NCI-H2227 (cell line): ENCODE data around the gene TFB1M.
"Not testable (repeated sequence)": the region's sequence is repeated elsewhere in the genome, so short reads cannot be mapped to it uniquely, and the experiment has no call there.

ENCODE experiments used
- DNase-seq: peaks from one replicate; lab custom pipeline; 2025; ENCODE audit not compliant: unreplicated experiment; lab: John Stamatoyannopoulos, UW

The TFB1M gene

DNA sequence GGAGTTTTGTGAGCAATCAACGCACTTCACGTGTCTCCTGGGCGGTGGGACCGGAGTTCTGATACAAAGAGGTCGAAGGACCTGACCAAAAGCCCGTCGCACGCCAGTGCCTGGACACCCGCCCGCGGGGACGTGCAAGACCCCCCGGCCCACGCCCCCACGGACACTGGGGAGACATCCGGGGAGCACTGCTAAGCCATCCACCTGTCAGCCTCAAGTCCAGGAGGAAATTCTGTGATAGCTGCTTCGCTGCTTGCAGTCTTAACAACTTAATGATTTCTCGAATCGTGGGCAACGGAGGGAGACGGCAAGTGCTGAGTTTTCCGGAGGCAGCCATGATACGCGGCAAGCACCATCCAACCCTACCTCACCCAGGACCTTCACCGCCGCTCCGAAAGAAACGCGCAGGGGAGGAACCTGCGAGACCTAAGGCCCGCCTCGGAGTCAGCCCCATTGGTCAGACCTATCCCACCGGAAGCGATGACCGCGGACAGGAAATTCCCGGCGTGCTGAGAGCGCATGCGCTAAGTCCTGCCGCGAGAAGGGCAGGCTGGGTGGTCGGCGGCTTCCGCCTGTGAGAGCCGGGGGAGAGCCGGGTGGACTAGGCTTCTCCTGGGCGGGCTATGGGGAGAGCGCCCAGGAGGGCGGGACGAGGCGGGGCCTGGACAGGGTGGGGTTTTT is at the start of gene TFB1M:
TFB1M (minus strand) TSS at position 393 of the 681 bp plus-strand sequence; CDS start at position 337, 56 bp downstream.
- peak; percentile 98 for DNase-seq

DNA sequence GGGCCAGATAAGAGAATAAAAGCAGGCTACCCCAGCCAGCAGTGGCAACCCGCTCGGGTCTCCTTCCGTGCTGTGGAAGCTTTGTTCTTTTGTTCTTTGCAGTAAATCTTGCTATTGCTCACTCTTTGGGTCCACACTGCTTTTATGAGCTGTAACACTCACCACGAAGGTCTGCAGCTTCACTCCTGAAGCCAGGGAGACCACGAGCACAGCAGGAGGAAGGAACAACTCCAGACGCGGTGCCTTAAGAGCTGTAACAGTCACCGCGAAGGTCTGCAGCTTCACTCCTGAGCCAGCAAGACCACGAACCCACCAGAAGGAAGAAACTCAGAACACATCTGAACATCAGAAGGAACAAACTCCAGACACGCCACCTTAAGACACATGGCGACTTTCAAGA is 49.7 kb upstream of the TFB1M start:
- not testable (repeated sequence) for DNase-seq

DNA sequence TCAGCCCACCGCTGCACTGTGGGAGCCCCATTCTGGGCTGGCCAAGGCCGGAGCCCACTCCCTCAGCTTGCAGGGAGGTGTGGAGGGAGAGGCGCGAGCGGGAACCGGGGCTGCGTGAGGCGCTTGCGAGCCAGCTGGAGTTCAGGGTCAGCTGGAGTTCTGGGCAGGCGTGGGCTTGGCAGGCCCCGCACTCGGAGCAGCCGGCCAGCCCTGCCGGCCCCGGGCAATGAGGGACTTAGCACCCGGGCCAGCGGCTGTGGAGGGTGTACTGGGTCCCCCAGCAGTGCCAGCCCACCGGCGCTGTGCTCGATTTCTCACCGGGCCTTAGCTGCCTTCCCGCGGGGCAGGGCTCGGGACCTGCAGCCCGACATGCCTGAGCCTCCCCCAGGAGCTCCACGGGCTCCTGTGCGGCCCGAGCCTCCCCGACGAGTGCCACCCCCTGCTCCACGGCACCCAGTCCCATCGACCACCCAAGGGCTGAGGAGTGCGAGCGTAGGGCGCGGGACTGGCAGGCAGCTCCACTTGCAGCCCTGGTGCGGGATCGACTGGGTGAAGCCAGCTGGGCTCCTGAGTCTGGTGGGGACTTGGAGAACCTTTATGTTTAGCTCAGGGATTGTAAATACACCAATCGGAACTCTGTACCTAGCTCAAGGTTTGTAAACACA is 48.8 kb upstream of the TFB1M start:
- not testable (repeated sequence) for DNase-seq

DNA sequence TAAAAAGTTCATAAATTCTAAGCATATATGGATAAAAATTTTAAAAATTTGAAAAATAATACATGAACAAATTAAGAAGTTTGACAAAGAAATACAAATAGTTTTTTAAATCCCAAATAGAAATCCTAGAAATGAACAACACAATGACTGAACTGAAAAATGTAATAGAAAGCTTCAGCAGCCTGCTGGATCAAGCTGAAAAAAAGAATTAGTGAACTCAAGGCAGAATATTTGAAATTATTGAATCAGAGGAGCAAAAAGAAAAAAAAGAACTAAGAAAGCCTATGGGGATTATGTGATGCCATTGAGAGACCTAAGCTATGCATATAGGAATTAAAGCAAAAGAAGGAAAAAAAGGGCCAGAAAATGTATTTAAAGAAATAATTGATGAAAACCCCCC is 39.9 kb upstream of the TFB1M start:
- DNase-seq = no peak

DNA sequence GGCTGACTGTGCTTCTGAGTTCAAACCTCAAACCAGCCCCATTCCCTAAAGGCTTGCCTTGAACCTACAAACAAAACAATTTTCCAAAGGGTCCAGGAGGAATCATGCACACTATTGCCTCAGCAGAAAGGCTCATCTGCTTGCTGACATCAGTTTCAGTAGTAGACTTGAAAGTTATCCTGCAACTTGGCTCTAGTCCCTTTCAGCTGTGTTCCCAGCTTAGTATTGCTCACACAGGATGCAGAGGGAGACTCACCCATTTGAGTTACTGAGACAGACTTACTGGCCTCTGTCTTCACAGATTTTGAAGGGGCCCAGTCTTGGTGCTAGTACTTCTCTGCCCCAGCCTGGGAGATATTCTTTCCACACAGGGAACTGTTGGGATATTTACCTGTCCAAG is 38.5 kb upstream of the TFB1M start:
- DNase-seq = no peak

DNA sequence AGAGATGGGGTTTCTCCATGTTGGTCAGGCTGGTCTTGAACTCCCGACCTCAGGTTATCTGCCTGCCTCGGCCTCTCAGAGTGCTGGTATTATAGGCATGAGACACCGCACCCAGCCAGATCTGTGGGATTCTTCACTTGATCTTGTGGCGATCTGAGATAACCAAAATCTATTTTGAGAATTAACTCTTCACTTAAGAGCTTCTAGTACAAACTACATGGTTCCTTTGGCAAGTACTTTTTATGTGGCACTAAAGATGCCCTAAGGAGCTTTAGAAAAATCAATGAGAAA is 37.8 kb upstream of the TFB1M start:
- no peak for DNase-seq

DNA sequence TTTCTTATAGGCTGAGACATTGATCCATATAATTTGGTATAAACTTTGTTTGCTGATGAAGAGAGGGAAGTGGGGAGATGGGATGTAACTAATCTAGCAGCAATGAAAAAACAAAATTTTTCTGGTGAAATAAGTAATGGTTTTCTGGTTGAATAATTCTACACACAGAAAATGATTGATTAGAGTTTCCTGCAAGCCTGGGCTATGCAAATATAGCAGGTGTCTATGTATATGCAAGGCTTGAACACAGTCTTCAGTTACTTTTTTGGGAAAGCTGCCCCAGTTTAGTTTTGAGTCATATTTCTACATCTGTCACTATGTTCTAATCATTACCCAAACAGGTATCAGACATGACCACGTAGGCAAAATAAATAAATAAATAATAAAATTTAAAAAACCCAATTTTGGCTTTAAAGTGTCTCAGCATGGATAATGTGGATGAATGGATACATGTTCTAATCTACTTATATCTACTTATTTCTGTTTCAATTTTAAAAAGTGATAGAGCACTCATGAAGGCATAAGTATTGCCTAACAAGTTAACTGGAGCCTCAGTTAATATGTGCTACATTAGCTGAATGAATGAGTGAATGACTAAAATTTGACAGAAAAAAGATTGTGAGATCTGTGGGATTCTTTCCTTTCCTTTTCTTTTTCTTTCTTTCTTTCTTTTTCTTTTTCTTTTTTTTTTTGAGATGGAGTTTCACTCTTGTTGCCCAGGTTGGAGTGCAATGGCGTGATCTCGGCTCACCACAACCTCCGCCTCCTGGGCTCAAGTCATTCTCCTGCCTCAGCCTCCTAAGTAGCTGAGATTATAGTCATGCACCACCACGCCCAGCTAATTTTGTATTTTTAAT is 37.2 kb upstream of the TFB1M start:
- DNase-seq = no peak

DNA sequence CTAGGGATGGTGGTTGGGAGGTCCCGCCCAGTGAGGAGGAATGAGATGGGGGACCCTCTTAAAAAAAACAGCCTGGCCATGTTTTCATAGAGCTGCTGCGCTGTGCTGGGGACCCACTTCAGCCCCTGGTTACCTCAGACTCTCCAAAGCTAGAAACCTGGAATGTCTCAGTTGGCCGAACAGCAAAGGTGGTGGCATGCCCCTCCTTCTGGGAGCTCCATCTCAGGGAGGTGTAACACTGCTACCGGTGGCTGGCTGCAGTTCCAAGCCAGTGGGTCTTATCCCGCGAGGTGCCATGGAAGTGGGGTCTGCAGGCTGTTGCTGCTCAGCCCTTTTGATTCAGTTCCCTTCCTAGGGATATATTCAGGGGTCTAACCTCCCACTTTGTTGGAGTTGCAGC is 35.7 kb upstream of the TFB1M start:
- no peak for DNase-seq

DNA sequence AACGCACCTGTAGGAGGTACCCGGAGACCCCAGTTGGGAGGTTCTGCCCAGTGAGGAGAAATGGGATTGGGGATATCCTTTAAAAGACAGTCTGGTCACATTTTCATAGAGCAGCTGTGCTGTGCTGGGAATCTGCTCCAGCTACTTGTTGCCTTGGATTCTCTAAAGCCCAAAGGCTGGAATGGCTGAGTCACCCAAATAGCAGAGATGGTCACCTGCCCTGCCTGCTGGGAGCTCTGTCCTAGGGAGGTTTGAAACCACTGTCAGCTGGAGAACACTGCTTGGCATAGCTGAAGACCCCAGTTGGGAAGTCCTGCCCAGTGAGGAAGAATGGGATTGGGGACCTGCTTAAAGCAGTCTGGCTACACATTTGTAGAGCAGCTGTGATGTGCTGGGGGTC is 34.8 kb upstream of the TFB1M start:
- DNase-seq = no peak

DNA sequence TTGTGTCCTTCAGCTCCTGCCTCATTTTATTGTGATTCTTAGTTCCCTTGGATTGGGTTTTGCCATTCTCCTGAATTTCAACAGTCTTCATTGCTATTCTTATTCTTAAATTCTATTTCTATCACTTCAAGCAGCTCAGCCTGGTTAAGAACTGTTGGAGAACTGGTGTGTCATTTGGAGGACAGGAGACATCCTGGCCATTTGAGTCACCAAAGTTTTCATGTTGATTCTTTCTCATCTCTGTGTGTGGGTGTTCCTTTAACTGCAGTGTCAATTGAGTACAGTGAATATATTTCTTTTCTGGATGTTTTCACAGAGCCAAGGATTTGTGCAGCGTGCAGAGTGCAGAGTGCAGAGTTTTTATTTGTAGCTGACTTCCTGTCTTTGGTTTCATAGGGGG is 33.5 kb upstream of the TFB1M start:
- no peak for DNase-seq

DNA sequence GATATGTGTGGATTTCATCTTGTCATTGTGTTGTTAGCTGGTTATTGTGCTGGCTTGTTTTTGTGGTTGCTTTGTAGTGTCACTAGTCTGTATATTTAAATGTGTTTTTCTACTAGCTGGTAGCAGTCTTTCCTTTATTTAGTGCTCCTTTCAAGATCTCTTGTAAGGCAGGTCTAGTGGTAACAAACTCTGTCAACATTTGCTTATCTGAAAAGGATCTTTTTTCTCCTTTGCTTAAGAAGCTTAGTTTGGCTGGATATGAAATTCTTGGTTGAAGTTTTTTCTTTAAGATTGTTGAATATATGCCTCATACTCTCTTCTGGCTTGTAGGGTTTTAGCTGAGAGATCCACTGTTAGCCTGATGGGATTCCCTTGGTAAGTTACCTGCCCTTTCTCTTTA is 32.7 kb upstream of the TFB1M start:
- no peak for DNase-seq

DNA sequence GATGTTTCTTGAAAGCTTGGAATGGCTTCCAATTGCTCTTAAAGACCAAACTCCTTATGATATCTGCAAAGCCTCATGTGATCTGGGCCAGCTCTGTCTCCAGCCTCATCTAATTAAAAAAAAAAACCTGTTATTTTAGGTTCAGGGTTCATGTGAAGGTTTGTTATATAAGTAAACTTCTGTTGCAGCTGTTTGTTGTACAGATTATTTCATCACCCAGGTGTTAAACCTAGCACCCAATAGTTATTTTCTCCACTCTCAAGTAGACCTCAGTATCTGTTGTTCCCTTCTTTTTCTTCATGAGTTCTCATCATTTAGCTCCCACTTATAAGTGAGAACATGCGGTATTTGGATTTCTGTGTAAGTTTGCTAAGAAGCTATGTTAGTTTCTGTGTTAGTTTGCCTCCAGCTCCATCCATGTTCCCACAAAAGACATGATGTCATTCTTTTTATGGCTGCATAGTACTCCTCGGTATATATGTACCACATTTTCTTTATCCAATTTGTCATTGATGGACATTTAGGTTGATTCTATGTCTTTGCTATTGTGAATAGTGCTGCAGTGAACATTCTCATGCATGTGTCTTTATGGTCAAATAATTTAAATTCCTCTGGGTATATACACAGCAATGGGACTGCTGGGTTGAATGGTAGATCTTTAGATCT is 30.2 kb upstream of the TFB1M start:
- no peak for DNase-seq

DNA sequence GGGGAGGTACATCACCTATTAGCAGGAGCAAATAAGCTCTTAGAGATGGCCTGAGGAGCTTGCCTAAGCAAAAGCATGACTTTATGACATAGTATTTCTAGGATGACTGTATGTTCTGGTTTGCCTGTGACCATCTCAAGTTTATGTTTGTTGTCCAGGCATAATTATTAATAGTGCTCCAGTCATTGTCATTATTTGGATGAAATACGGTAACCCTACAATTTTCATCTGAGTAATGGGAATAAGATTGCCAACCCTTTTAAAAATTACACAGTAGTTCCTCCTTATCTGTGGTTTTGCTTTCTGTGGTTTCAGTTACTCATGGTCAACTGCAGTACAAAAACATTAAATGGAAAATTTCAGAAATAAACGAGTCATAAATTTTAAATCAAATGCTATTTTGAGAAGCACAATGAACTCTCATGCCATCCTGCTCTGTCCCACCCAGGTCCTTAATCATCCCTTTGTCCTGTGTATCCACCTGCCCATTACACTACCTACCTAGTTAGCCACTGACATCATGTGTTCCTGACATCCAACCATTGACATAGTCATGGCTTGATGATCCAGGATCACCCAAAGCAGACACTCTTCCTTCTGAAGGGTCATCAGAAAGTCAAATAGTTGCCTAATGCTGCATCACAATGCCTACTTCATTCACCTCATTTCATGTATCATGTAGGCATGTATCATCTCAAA is 27.0 kb upstream of the TFB1M start:
- no peak for DNase-seq

DNA sequence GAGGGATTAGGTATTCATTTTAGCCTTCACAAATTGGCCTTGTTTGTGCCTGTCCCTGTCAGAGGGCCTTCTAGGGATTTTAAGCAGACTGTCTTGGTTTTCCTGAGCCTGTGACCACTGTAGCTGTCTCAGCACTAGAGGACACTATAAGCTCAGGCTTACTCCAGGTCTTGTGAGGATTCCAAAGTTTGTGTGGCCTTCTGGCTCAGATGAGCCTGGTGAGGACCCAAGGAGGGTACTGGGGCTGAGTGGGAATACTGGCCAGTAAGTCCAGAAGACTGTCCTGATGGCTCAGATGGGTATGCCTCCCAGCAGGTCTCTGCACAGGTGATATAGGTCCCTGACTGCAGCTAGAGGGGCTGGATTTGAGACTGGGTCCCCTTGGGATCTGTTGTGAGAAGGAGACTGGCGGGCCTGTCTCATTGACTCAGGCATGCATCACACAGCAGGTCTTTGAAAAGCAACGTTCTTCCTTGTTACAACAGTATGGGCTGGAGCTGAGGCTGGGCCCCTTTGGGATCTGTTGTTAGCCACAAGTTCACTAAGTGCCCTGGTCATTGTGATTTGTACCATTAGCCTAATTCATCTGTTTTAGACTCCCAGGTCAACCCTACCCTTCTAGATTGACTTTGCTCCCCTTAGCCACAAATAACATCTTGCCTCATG is 26.3 kb upstream of the TFB1M start:
- no peak for DNase-seq

DNA sequence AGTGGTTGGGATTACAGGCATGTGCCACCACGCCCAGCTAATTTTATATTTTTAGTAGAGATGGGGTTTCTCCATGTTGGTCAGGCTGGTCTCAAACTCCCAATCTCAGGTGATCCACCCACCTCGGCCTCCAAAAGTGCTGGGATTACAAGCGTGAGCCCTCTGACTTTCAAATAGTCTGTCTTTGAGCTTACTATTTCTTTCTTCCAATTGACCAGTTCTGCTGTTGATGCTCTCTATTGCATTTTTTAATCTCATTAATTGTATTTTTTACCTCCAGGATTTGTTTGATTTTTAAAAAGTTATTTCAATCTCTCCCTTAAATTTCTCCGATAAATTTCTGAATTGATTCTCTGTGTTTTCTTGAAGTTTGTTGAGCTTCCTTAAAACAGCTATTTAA is 25.6 kb upstream of the TFB1M start:
- not testable (repeated sequence) for DNase-seq

DNA sequence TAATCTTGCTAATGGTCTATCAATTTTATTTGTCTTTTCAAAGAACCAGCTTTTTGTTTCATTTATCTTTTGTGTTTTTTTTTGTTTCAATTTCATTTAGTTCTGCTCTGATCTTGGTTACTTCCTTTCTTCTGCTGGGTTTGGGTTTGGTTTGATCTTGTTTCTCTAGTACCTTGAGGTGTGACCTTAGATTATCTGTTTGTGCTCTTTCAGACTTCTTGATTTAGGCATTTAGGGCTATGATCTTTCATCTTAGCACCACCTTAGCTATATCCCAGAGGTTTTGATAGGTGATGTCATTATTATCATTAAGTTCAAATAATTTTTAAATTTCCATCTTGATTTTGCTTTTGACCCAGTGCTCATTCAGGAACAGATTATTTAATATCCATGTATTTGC is 24.0 kb upstream of the TFB1M start:
- DNase-seq = not testable (repeated sequence)

DNA sequence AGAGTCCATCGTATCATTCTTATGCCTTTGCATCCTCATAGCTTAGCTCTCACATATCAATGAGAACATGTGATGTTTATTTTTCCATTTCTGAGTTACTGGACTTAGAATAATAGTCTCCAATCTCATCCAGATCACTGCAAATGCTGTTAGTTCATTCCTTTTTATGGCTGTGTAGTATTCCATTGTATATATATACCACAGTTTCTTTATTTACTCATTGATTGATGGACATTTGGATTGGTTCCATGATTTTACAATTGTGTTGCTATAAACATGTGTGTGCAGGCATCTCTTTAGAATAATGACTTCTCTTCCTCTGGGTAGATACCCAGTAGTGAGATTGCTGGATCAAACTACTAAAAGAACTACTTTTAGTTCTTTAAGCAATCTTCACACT is 21.0 kb upstream of the TFB1M start:
- no peak for DNase-seq

DNA sequence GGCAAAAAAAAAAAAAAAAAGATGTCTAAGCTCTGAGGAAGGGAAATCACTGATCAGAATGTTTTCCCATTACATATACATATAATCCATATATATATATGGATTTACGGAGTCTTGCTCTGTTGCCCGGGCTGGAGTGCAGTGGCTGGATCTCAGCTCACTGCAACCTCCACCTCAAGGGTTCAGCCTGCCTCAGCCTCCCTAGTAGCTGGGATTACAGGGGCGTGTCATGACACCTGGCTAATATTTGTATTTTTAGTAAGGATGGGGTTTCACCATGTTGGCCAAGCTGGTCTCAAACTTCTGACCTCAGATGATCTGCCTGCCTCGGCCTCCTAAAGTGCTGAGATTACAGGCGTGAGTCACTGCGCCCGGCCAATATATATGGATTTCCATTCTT is 19.8 kb upstream of the TFB1M start:
- not testable (repeated sequence) for DNase-seq

DNA sequence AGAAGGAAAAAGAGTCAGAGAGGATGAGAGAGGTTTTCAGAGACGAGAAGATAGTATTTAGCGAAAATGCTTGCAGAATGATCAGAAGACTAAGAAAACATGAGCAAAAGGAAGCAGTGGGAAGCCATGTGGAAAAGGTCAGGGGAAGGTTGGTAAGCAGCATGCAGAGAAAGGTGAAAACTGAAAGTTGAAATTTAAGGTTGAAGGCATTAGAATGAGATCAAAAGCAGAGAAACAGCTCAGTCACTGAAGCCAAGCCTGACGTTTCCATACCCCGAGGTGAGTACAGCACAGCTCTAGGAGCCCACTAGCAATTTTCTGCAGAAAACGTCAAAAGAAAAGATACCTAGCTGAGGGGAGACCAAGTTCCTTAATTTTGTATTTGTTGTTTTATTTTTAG is 19.1 kb upstream of the TFB1M start:
- no peak for DNase-seq

DNA sequence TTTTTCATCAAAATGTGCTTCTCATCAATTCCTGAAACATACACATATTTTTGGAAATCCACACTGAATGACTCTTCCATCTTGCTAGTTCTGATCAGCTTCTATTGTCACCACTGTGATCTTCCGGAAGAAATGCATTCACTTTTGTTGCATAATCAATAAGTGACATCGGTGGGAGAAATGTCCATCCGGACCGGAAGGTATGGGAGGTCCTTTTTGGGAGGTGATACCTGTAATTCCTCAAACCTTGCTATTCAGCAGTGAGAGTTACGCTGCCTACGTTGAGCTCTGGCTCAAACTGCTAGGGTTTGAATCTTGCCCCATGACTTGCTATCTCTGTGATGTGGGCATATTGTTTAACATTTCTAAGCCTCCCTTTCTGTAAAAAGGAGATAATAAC is 16.6 kb upstream of the TFB1M start:
- DNase-seq = no peak
